Measurements from ENCODE around the gene PLCG1.

DNA sequence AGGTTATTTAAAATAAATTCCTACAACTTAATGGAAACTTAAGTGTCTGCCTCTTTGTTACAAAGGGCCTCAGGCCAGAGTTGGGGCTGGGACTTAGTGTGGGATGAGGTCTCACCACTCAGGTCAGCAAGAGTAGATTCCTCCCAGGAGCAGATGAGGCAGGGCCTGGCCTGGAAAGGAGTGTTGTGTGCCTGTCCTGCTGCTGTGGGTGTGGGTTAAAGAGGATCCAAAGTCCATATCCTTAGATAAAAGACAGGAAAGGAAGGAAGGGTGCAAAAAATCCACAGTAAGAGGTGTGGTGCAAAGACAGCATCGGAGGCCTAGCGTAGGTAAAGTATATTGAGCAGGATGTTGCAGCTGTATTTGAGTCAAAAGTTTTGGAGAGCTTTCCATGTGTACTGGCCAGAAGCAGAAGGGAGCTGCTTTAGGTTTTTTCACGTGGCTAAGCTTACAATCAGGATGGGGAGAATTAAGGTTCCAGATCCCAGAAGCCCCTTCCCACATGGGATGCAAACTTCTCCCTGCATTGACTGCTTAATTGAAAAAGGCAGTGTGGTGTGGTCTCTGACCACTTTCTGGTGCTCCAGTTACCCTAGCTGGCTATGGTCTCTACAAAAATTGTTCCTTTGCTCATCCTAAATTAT is 12.8 kb upstream of the PLCG1 start:
- TF ChIP-seq POLR2A (IDR thresholded peaks at IDR 0.05), result no peak
- TF ChIP-seq, protein P1, sequence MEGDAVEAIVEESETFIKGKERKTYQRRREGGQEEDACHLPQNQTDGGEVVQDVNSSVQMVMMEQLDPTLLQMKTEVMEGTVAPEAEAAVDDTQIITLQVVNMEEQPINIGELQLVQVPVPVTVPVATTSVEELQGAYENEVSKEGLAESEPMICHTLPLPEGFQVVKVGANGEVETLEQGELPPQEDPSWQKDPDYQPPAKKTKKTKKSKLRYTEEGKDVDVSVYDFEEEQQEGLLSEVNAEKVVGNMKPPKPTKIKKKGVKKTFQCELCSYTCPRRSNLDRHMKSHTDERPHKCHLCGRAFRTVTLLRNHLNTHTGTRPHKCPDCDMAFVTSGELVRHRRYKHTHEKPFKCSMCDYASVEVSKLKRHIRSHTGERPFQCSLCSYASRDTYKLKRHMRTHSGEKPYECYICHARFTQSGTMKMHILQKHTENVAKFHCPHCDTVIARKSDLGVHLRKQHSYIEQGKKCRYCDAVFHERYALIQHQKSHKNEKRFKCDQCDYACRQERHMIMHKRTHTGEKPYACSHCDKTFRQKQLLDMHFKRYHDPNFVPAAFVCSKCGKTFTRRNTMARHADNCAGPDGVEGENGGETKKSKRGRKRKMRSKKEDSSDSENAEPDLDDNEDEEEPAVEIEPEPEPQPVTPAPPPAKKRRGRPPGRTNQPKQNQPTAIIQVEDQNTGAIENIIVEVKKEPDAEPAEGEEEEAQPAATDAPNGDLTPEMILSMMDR (IDR thresholded peaks at IDR 0.05), result no peak
